ENCODE measurements around the gene CREG2.

The CREG2 gene

GRCh38 chr2:101410114-101410513 is 22.8 kb upstream of the CREG2 start:
- H3K4ac ChIP-seq (ENCODE audit: low read length) = no peak overlapping the region
- 100% methylated on average over 1 of the region's 5 CpGs; no CpG with 5 or more reads in 1 of the 2 donors for WGBS, 2 donors (ENCODE audit: extremely low coverage in 2 of 2, insufficient read length in 2 of 2, insufficient replicate concordance in 1 of 2)
- H3K9ac ChIP-seq (ENCODE audit: low read depth, low read length, poor library complexity) = no peak overlapping the region
- peak overlapping the region; percentile 28 for H3K14ac ChIP-seq (ENCODE audit: low read length)
- H2BK15ac ChIP-seq (ENCODE audit: low read length) = no peak overlapping the region
- H3K27ac ChIP-seq (replicated peaks; ENCODE audit: low read length) = no peak overlapping the region
- H2BK120ac ChIP-seq (ENCODE audit: low read depth, low read length) = no peak overlapping the region
- H3K4me3 ChIP-seq (ENCODE audit: low read length in 2 of 2) = peak overlapping the region in 1 of 2 donors; percentile 49
- no peaks in the 10 kb centered on the region for H3K36me3 ChIP-seq (replicated peaks in 1 of 2; ENCODE audit: control insufficient read depth in 2 of 2, insufficient read depth in 2 of 2, low read length in 2 of 2)
- H2AK5ac ChIP-seq (ENCODE audit: low read depth, low read length) = no peak overlapping the region
- peaks cover 0 to 2% of the 10 kb centered on the region in 2 donors for H3K4me1 ChIP-seq (ENCODE audit: control insufficient read depth in 2 of 2, insufficient read depth in 1 of 2, low read depth in 1 of 2, low read length in 2 of 2)
- H2BK12ac ChIP-seq (ENCODE audit: low read length) = peak overlapping the region; percentile 35
- H3K4me2 ChIP-seq (ENCODE audit: insufficient read depth, low read length, poor library complexity, severe bottlenecking) = no peak overlapping the region
- H4K91ac ChIP-seq (ENCODE audit: low read depth, low read length, poor library complexity) = peak overlapping the region; percentile 38
- H2AFZ ChIP-seq (ENCODE audit: low read length) = no peak overlapping the region
- no peaks in the 10 kb centered on the region for H3K79me1 ChIP-seq (ENCODE audit: low read depth, low read length)
- H3K23ac ChIP-seq (ENCODE audit: low read depth, low read length, poor library complexity) = no peak overlapping the region
- peaks cover 0 to 4% (median 0%) of the 10 kb centered on the region in 3 experiments for H3K27me3 ChIP-seq (ENCODE audit: control insufficient read depth in 3 of 3, insufficient read depth in 3 of 3, low read depth in 1 of 3, low read length in 3 of 3)
- H3K9me3 ChIP-seq (replicated peaks in 1 of 2; ENCODE audit: control insufficient read depth in 2 of 2, insufficient read depth in 1 of 2, low read depth in 1 of 2, low read length in 2 of 2) = no peaks in the 10 kb centered on the region
- no peak overlapping the region for H4K8ac ChIP-seq (ENCODE audit: low read depth, low read length)
- no peak for DNase-seq (ENCODE audit: low spot score)
- no peak overlapping the region for H3K18ac ChIP-seq (ENCODE audit: low read length)
- no peak overlapping the region for H2BK5ac ChIP-seq (ENCODE audit: low read length)

- Histone ChIP-seq H4K8ac (ENCODE audit: low read depth, low read length) (no peak overlapping the region), H3K36me3 (replicated peaks in 1 of 2; ENCODE audit: control insufficient read depth in 2 of 2, insufficient read depth in 2 of 2, low read length in 2 of 2) (no peaks in the 10 kb centered on the region), H3K23ac (ENCODE audit: low read depth, low read length, poor library complexity) (no peak overlapping the region), H2BK120ac (ENCODE audit: low read depth, low read length) (no peak overlapping the region), H3K14ac (ENCODE audit: low read length) (peak overlapping the region; percentile 28), H4K91ac (ENCODE audit: low read depth, low read length, poor library complexity) (peak overlapping the region; percentile 38), H3K4ac (ENCODE audit: low read length) (no peak overlapping the region), H2BK15ac (ENCODE audit: low read length) (no peak overlapping the region), H3K9ac (ENCODE audit: low read depth, low read length, poor library complexity) (no peak overlapping the region), H3K4me1 (ENCODE audit: control insufficient read depth in 2 of 2, insufficient read depth in 1 of 2, low read depth in 1 of 2, low read length in 2 of 2) (peaks cover 0 to 2% of the 10 kb centered on the region in 2 donors), H2BK12ac (ENCODE audit: low read length) (no peak overlapping the region), H2BK5ac (ENCODE audit: low read length) (no peak overlapping the region), H2AK5ac (ENCODE audit: low read depth, low read length) (no peak overlapping the region), H2AFZ (ENCODE audit: low read length) (no peak overlapping the region), H3K27ac (replicated peaks; ENCODE audit: low read length) (no peak overlapping the region), H3K27me3 (ENCODE audit: control insufficient read depth in 3 of 3, insufficient read depth in 3 of 3, low read depth in 1 of 3, low read length in 3 of 3) (peaks cover 0 to 4% (median 0%) of the 10 kb centered on the region in 3 experiments), H3K4me2 (ENCODE audit: insufficient read depth, low read length, poor library complexity, severe bottlenecking) (no peak overlapping the region), H3K9me3 (replicated peaks in 1 of 2; ENCODE audit: control insufficient read depth in 2 of 2, insufficient read depth in 1 of 2, low read depth in 1 of 2, low read length in 2 of 2) (no peaks in the 10 kb centered on the region), H3K4me3 (ENCODE audit: low read length in 2 of 2) (no peak overlapping the region), H3K79me1 (ENCODE audit: low read depth, low read length) (no peaks in the 10 kb centered on the region), H3K18ac (ENCODE audit: low read length) (no peak overlapping the region)
- no CpG with 5 or more reads among the region's 5 CpGs for WGBS, 2 donors (ENCODE audit: extremely low coverage in 2 of 2, insufficient read length in 2 of 2, insufficient replicate concordance in 1 of 2)
- no peak for DNase-seq (ENCODE audit: low spot score)
Measured at GRCh38 chr2:101409699-101410098, 22.4 kb upstream of the CREG2 start.

- WGBS, 2 donors (ENCODE audit: extremely low coverage in 2 of 2, insufficient read length in 2 of 2, insufficient replicate concordance in 1 of 2) = no CpG with 5 or more reads among the region's 6 CpGs
- Histone ChIP-seq H3K4ac (ENCODE audit: low read length) (no peak overlapping the region), H3K4me1 (ENCODE audit: control insufficient read depth in 2 of 2, insufficient read depth in 1 of 2, low read depth in 1 of 2, low read length in 2 of 2) (peaks cover 0 to 2% of the 10 kb centered on the region in 2 donors), H2BK120ac (ENCODE audit: low read depth, low read length) (no peak overlapping the region), H4K91ac (ENCODE audit: low read depth, low read length, poor library complexity) (no peak overlapping the region), H3K36me3 (replicated peaks in 1 of 2; ENCODE audit: control insufficient read depth in 2 of 2, insufficient read depth in 2 of 2, low read length in 2 of 2) (no peaks in the 10 kb centered on the region), H3K4me2 (ENCODE audit: insufficient read depth, low read length, poor library complexity, severe bottlenecking) (no peak overlapping the region), H3K27ac (replicated peaks; ENCODE audit: low read length) (no peak overlapping the region), H3K18ac (ENCODE audit: low read length) (no peak overlapping the region), H2AFZ (ENCODE audit: low read length) (no peak overlapping the region), H3K79me1 (ENCODE audit: low read depth, low read length) (no peaks in the 10 kb centered on the region), H3K9me3 (replicated peaks in 1 of 2; ENCODE audit: control insufficient read depth in 2 of 2, insufficient read depth in 1 of 2, low read depth in 1 of 2, low read length in 2 of 2) (no peaks in the 10 kb centered on the region), H3K9ac (ENCODE audit: low read depth, low read length, poor library complexity) (no peak overlapping the region), H2BK12ac (ENCODE audit: low read length) (no peak overlapping the region), H3K4me3 (ENCODE audit: low read length in 2 of 2) (no peak overlapping the region), H3K27me3 (ENCODE audit: control insufficient read depth in 3 of 3, insufficient read depth in 3 of 3, low read depth in 1 of 3, low read length in 3 of 3) (peaks cover 0 to 4% (median 0%) of the 10 kb centered on the region in 3 experiments), H3K14ac (ENCODE audit: low read length) (no peak overlapping the region), H2BK5ac (ENCODE audit: low read length) (no peak overlapping the region), H3K23ac (ENCODE audit: low read depth, low read length, poor library complexity) (no peak overlapping the region), H2BK15ac (ENCODE audit: low read length) (no peak overlapping the region), H4K8ac (ENCODE audit: low read depth, low read length) (no peak overlapping the region), H2AK5ac (ENCODE audit: low read depth, low read length) (no peak overlapping the region)
- no peak for DNase-seq (ENCODE audit: low spot score)
Measured at GRCh38 chr2:101408925-101409324, 21.6 kb upstream of the CREG2 start.

- H3K23ac ChIP-seq (ENCODE audit: low read depth, low read length, poor library complexity) = no peak overlapping the region
- no peak overlapping the region for H3K4me3 ChIP-seq (ENCODE audit: low read length in 2 of 2)
- no peak overlapping the region for H2AK5ac ChIP-seq (ENCODE audit: low read depth, low read length)
- H2BK15ac ChIP-seq (ENCODE audit: low read length) = no peak overlapping the region
- WGBS, 2 donors (ENCODE audit: extremely low coverage in 2 of 2, insufficient read length in 2 of 2, insufficient replicate concordance in 1 of 2) = no CpG with 5 or more reads among the region's 7 CpGs
- H2BK120ac ChIP-seq (ENCODE audit: low read depth, low read length) = no peak overlapping the region
- H3K36me3 ChIP-seq (replicated peaks in 1 of 2; ENCODE audit: control insufficient read depth in 2 of 2, insufficient read depth in 2 of 2, low read length in 2 of 2) = no peaks in the 10 kb centered on the region
- H3K9ac ChIP-seq (ENCODE audit: low read depth, low read length, poor library complexity) = no peak overlapping the region
- no peak overlapping the region for H2BK12ac ChIP-seq (ENCODE audit: low read length)
- no peaks in the 10 kb centered on the region for H3K79me1 ChIP-seq (ENCODE audit: low read depth, low read length)
- H2AFZ ChIP-seq (ENCODE audit: low read length) = no peak overlapping the region
- H2BK5ac ChIP-seq (ENCODE audit: low read length) = no peak overlapping the region
- H3K18ac ChIP-seq (ENCODE audit: low read length) = no peak overlapping the region
- no peak overlapping the region for H3K14ac ChIP-seq (ENCODE audit: low read length)
- no peak overlapping the region for H3K4me2 ChIP-seq (ENCODE audit: insufficient read depth, low read length, poor library complexity, severe bottlenecking)
- no peak overlapping the region for H3K4ac ChIP-seq (ENCODE audit: low read length)
- peaks cover 0 to 17% (median 0%) of the 10 kb centered on the region in 3 experiments for H3K27me3 ChIP-seq (ENCODE audit: control insufficient read depth in 3 of 3, insufficient read depth in 3 of 3, low read depth in 1 of 3, low read length in 3 of 3)
- H3K9me3 ChIP-seq (replicated peaks in 1 of 2; ENCODE audit: control insufficient read depth in 2 of 2, insufficient read depth in 1 of 2, low read depth in 1 of 2, low read length in 2 of 2) = peaks cover 0 to 2% of the 10 kb centered on the region in 2 donors
- H4K8ac ChIP-seq (ENCODE audit: low read depth, low read length) = no peak overlapping the region
- H3K27ac ChIP-seq (replicated peaks; ENCODE audit: low read length) = no peak overlapping the region
- H4K91ac ChIP-seq (ENCODE audit: low read depth, low read length, poor library complexity) = no peak overlapping the region
- no peak for DNase-seq (ENCODE audit: low spot score)
- H3K4me1 ChIP-seq (ENCODE audit: control insufficient read depth in 2 of 2, insufficient read depth in 1 of 2, low read depth in 1 of 2, low read length in 2 of 2) = peaks cover 0 to 7% of the 10 kb centered on the region in 2 donors
Measured at GRCh38 chr2:101405351-101405899, 18.1 kb upstream of the CREG2 start.
